Measurements from ENCODE around the gene XRRA1. TPM values are rescaled to one million over a fixed set of nuclear protein-coding genes. Genes with fewer than 3 reads are reported as not detected.

The XRRA1 gene
- total and polyA plus RNA-seq, 8 donors, result 2.4 to 22.5 (median 8.3) TPM

GRCh38 chr11:74846770-74847169 is 102.1 kb downstream of the XRRA1 start:
- TF ChIP-seq CTCF (IDR thresholded peaks at IDR 0.05), result no peak
- no peak for FAIRE-seq
- intact Hi-C loops (cut with DNase I), result no loop called here

GRCh38 chr11:74845978-74846517 is 102.8 kb downstream of the XRRA1 start:
- intact Hi-C loops (cut with DNase I), result no loop called here
- peaks cover 0 to 42% (median 0%) of the 10 kb centered on the region in 3 donors for H3K36me3 ChIP-seq
- WGBS, 2 donors, result 95 to 97% methylated on average over 5 of the region's 5 CpGs
- no peak for ATAC-seq
- DNase-seq, result no peak
- H3K4me1 ChIP-seq, result no peaks in the 10 kb centered on the region
- H3K27me3 ChIP-seq, result no peaks in the 10 kb centered on the region
- no peak overlapping the region for H3K27ac ChIP-seq
- H3K9me3 ChIP-seq, result no peaks in the 10 kb centered on the region
- no peak for TF ChIP-seq CTCF (IDR thresholded peaks at IDR 0.05)
- no peak overlapping the region for H3K4me3 ChIP-seq
- FAIRE-seq, result no peak

More at GRCh38 chr11:74846770-74847169, 102.1 kb downstream of the XRRA1 start:
- no peak overlapping the region for H3K4me3 ChIP-seq
- ATAC-seq (no peak), DNase-seq (no peak)
- no peak overlapping the region for H3K27ac ChIP-seq
- no peaks in the 10 kb centered on the region for H3K9me3 ChIP-seq
- H3K36me3 ChIP-seq, result peaks cover 0 to 47% (median 0%) of the 10 kb centered on the region in 3 donors
- no peaks in the 10 kb centered on the region for H3K27me3 ChIP-seq
- WGBS, 2 donors, result 87 to 99% methylated on average over 2 of the region's 2 CpGs
- no peaks in the 10 kb centered on the region for H3K4me1 ChIP-seq

- ATAC-seq (no peak), FAIRE-seq (no peak), DNase-seq (no peak)
- no peak overlapping the region for H3K4me3 ChIP-seq
- no peaks in the 10 kb centered on the region for H3K9me3 ChIP-seq
- H3K27ac ChIP-seq, result no peak overlapping the region
- no peak for TF ChIP-seq CTCF (IDR thresholded peaks at IDR 0.05)
- WGBS, 2 donors, result 94 to 98% methylated on average over 4 of the region's 4 CpGs
- H3K27me3 ChIP-seq, result no peaks in the 10 kb centered on the region
- peaks cover 0 to 42% (median 0%) of the 10 kb centered on the region in 3 donors for H3K36me3 ChIP-seq
- intact Hi-C loops (cut with DNase I), result no loop called here
- no peaks in the 10 kb centered on the region for H3K4me1 ChIP-seq
Measured at GRCh38 chr11:74844865-74845264, 104.0 kb downstream of the XRRA1 start.

GRCh38 chr11:74844072-74844471 is 104.8 kb downstream of the XRRA1 start:
- no peak for TF ChIP-seq CTCF (IDR thresholded peaks at IDR 0.05)
- intact Hi-C loops (cut with DNase I), result no loop called here
- H3K4me3 ChIP-seq, result no peak overlapping the region
- H3K36me3 ChIP-seq, result peaks cover 0 to 42% (median 0%) of the 10 kb centered on the region in 3 donors
- no peak for FAIRE-seq
- H3K4me1 ChIP-seq, result no peaks in the 10 kb centered on the region
- H3K27ac ChIP-seq, result no peak overlapping the region
- no peak for DNase-seq
- no peaks in the 10 kb centered on the region for H3K27me3 ChIP-seq
- ATAC-seq, result no peak
- H3K9me3 ChIP-seq, result no peaks in the 10 kb centered on the region
- 95 to 98% methylated on average over 3 of the region's 3 CpGs for WGBS, 2 donors

- DNase-seq (no peak), ATAC-seq (peak in 1 of 4 donors; percentile 9), FAIRE-seq (no peak)
- no peak for TF ChIP-seq CTCF (IDR thresholded peaks at IDR 0.05)
- WGBS, 2 donors, result 95 to 96% methylated on average over 13 of the region's 13 CpGs
- no peaks in the 10 kb centered on the region for H3K9me3 ChIP-seq
- intact Hi-C loops (cut with DNase I), result no loop called here
- H3K4me3 ChIP-seq, result no peak overlapping the region
- no peaks in the 10 kb centered on the region for H3K27me3 ChIP-seq
- H3K27ac ChIP-seq, result no peak overlapping the region
- no peaks in the 10 kb centered on the region for H3K4me1 ChIP-seq
- peaks cover 0 to 42% (median 0%) of the 10 kb centered on the region in 3 donors for H3K36me3 ChIP-seq
Measured at GRCh38 chr11:74842967-74843366, 105.9 kb downstream of the XRRA1 start.
